GM12891 (cell line): ENCODE data around the gene AGBL1.

ENCODE experiments used
- POLR2A ChIP-seq: IDR thresholded peaks from 2 replicates; pipeline ENCODE4 v1.6.1; 2011; ENCODE audit warnings: low read depth, low read length, control low read depth
- POLR2AphosphoS5 ChIP-seq: IDR thresholded peaks from 2 replicates; pipeline ENCODE4 v1.6.1; 2011; ENCODE audit warnings: low read depth, low read length, control low read depth
- SPI1 ChIP-seq: IDR thresholded peaks from 2 replicates; pipeline ENCODE4 v1.6.1; 2011; ENCODE audit warnings: low read depth, low read length, control low read depth
- TAF1 ChIP-seq: IDR thresholded peaks from 2 replicates; pipeline ENCODE4 v1.6.1; 2011; ENCODE audit warnings: low read depth, low read length, control low read depth

DNA sequence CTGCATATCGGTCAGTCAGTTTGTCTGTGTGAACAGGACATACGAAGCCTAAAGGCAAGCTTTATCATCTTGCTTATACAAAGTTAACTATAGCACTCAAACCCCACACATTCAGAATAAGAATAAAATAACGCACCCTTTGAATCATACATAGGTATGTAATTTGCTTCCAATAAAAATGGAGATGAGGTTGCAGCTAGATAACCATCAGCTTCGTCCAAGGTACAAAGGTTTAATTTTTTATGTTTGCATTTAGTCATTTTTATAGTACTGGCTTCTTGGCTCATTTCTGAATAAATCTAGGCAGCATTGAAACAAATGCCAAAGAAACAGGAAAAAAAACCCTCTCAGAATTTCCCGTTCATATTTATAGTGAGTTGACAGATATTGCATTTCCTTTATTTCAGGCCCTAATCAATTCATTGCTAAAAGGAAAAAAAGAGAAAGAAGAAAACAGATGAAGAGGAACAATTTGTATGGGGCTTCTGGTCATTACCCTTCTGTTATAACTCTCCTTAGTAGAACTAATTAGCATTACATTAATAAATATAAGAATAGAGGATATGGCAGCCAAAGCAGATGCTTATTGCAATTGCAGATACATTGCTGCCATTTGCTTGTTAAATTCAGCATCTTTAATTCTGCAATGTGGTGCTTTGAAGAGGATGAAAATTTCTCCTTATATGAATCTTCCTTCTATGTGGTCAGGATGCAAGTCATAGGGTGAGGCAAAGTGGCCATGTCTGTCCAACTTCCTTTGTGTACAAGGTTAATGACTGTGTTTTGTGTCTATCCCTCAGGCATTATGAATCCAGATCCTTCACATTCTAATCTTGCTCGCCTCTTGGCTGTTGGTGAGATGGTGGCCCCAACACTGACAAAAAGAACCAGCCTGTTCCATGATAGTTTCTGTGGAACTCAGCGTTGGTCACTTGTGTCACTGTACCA, 550.0 kb downstream of the AGBL1 start:
- no peak for TF ChIP-seq TAF1
- no peak for TF ChIP-seq POLR2A
- no peak for TF ChIP-seq POLR2AphosphoS5
- no peak for TF ChIP-seq SPI1
